Measurements from ENCODE around the gene CCDC15.

DNA sequence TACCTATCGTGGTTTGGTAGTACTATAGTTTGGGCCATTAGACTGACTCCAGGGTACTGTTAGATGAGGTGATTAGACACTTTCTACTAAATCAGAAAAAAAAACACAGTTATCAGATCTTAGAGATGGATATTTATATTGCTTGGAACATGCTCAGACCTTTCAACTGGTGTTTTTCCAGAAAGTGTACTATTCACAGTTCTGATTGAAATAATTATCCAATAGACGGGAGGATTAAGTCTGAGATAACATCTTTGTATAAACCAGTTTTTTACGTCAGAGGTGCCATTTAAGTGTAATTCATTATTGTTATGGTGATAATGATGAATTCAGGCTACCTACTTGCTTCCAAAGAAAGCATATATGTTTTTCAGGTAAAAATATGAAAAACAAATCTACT, 22.5 kb downstream of the CCDC15 start:
- TF ChIP-seq CTCF (IDR thresholded peaks at IDR 0.05; ENCODE audit: low read length) (no peak), EZH2phosphoT487 (IDR thresholded peaks at IDR 0.05; ENCODE audit: low read length) (no peak), EZH2 (optimal IDR thresholded peaks at IDR 0.05; ENCODE audit: low read depth, low read length) (no peak)
